ENCODE data around the gene CLDN16. TPM values are rescaled to one million over a fixed set of nuclear protein-coding genes. Genes with fewer than 3 reads are reported as not detected.

CLDN16 gene
- total RNA-seq, 1 donor from 2014 or later, result 0.74 TPM

DNA sequence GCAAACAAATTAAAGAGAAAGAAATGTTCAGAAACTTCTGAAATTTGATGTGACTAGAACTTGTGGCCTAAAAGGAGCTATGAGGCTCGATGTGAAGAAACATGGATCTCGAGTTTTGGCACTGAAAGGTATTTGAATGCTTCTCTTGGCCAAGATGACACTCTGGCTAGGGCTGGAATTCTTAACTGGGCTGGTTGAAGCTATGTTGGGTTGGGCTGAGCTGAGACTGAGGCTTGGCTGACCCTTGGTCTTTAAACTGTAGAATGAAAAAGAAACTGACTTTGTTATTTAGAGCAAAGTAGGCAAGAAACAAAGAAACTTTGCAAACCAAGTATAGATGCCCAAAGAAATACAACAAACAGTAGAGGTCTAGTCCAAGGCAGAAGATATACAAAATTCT, 28.1 kb upstream of the CLDN16 start:
- intact Hi-C loops (cut with DNase I), result no loop called here
- H3K36me3 ChIP-seq, result no peaks in the 10 kb centered on the region
- no peaks in the 10 kb centered on the region for H3K27me3 ChIP-seq (ENCODE audit: low read depth)
- H3K4me3 ChIP-seq, result no peak overlapping the region
- H3K9me3 ChIP-seq, result no peaks in the 10 kb centered on the region
- H3K27ac ChIP-seq, result no peak overlapping the region
- TF ChIP-seq, protein P1, sequence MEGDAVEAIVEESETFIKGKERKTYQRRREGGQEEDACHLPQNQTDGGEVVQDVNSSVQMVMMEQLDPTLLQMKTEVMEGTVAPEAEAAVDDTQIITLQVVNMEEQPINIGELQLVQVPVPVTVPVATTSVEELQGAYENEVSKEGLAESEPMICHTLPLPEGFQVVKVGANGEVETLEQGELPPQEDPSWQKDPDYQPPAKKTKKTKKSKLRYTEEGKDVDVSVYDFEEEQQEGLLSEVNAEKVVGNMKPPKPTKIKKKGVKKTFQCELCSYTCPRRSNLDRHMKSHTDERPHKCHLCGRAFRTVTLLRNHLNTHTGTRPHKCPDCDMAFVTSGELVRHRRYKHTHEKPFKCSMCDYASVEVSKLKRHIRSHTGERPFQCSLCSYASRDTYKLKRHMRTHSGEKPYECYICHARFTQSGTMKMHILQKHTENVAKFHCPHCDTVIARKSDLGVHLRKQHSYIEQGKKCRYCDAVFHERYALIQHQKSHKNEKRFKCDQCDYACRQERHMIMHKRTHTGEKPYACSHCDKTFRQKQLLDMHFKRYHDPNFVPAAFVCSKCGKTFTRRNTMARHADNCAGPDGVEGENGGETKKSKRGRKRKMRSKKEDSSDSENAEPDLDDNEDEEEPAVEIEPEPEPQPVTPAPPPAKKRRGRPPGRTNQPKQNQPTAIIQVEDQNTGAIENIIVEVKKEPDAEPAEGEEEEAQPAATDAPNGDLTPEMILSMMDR (IDR thresholded peaks at IDR 0.05), result no peak
- H3K4me1 ChIP-seq, result no peaks in the 10 kb centered on the region
- ATAC-seq, result no peak
- DNase-seq, result no peak

DNA sequence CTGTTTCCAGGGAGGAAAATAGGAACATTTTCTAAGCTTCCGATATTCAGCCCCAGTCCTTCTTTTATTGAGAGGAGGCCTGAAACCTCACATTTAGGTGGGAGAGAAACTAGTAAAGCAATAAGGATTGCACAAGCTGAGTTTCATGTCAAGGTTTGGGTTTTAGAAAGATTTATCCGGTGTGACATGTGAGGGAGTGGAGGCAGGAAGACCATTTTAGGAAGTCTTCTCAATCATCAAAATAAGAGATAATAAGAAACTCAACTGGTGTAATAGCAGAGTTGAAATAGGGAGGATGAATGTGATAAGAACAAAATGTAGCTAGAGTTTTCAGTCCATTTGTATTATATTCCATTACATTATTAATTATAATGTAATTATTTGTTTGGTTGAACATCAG, 27.7 kb upstream of the CLDN16 start:
- no peak for DNase-seq
- ATAC-seq, result no peak

DNA sequence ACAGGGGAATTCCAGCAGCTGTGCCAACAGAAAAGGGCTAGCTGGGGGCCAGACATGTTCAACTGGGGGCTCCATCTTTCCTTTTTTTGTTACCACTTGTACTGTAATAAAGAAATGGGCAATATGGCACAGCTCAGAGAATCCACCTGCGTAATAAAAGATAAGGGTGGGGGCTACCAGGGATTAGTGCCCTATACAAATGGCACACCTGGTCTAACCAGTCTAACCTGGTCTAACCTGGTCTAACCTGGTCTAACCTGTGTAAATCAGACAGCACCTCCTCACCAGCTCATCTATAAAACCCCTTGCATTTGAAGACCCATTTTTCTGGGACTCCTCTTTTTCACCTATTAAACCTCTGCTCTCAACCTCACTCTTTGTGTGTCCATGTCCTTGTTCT, 26.2 kb upstream of the CLDN16 start:
- TF ChIP-seq, protein P1 (IDR thresholded peaks at IDR 0.05), result no peak
- DNase-seq (no peak), ATAC-seq (no peak)
- H3K36me3 ChIP-seq, result no peaks in the 10 kb centered on the region
- H3K9me3 ChIP-seq, result no peaks in the 10 kb centered on the region
- H3K4me3 ChIP-seq, result no peak overlapping the region
- intact Hi-C loops (cut with DNase I), result no loop called here
- no peaks in the 10 kb centered on the region for H3K27me3 ChIP-seq (ENCODE audit: low read depth)
- H3K27ac ChIP-seq, result no peak overlapping the region
- H3K4me1 ChIP-seq, result no peaks in the 10 kb centered on the region

More for the DNA sequence above, 27.7 kb upstream of the CLDN16 start:
- no peaks in the 10 kb centered on the region for H3K4me1 ChIP-seq
- intact Hi-C loops (cut with DNase I), result no loop called here
- H3K4me3 ChIP-seq, result no peak overlapping the region
- no peak overlapping the region for H3K27ac ChIP-seq
- TF ChIP-seq, protein P1 (IDR thresholded peaks at IDR 0.05), result no peak
- H3K27me3 ChIP-seq (ENCODE audit: low read depth), result no peaks in the 10 kb centered on the region
- no peaks in the 10 kb centered on the region for H3K36me3 ChIP-seq
- no peaks in the 10 kb centered on the region for H3K9me3 ChIP-seq

DNA sequence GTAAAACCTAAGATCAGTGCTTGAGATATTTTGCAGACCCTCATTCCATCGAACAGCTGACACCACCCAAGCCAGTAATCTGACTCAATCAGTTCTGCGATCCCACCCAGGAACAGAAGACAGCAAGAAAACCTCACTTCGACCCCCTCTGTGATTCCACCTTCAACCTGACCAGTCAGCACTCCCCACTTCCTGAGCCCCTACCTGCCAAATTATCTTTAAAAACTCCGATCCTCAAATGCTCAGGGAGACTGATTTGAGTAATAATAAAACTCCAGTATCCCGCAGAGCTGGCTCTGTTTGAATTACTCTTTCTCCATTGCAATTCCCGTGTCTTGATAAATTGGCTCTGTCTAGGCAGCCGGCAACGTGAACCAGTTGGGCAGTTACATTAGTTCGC, 25.7 kb upstream of the CLDN16 start:
- TF ChIP-seq, protein P1 (IDR thresholded peaks at IDR 0.05), result no peak
- Histone ChIP-seq H3K36me3 (no peaks in the 10 kb centered on the region), H3K27ac (no peak overlapping the region), H3K4me1 (no peaks in the 10 kb centered on the region), H3K27me3 (ENCODE audit: low read depth) (no peaks in the 10 kb centered on the region), H3K4me3 (no peak overlapping the region), H3K9me3 (no peaks in the 10 kb centered on the region)
- no peak for ATAC-seq
- no peak for DNase-seq
- intact Hi-C loops (cut with DNase I), result no loop called here

DNA sequence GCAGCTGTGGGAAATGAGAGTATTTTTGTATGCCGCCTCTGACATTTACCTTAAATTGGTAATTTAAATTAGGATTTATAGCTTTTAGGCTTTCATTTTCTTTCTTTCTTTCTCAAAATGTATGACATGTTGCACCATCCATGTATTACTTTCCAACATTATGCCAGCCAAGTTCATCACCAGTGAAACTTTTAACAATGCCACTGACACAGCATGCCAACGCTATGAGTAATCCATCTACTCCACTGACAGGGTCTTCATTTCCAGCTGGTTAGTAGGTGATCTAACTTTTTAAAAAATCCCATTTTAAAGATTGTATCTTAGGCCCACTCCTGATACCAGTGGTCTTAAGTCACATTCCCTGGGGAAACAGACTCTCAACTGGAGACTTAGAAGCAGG, 21.8 kb upstream of the CLDN16 start:
- Histone ChIP-seq H3K27ac (no peak overlapping the region), H3K4me3 (no peak overlapping the region), H3K36me3 (no peaks in the 10 kb centered on the region), H3K9me3 (no peaks in the 10 kb centered on the region), H3K27me3 (ENCODE audit: low read depth) (no peaks in the 10 kb centered on the region), H3K4me1 (no peaks in the 10 kb centered on the region)
- intact Hi-C loops (cut with DNase I), result no loop called here
- DNase-seq (no peak), ATAC-seq (no peak)
- TF ChIP-seq, protein P1 (IDR thresholded peaks at IDR 0.05), result no peak

DNA sequence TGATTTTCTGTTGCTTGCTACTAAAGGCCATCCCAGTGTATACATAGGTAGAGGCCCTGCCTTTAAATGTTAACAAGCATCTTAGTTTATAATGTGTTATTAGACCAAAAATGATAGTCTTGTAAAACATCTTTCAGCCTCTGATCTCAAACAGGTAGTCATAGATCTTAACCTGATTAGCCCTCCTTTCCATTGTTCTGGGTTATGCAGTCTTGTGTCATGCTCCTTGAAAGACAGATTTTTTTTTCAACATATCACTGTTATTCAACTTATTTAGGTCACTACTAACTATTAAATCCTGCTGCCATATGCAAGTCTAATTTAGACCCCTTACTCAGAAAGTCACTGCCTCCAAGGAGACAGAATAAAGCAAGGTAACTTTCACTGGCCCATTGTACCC, 19.1 kb upstream of the CLDN16 start:
- H3K27me3 ChIP-seq (ENCODE audit: low read depth), result no peaks in the 10 kb centered on the region
- no peak overlapping the region for H3K4me3 ChIP-seq
- no peak for DNase-seq
- no peak for ATAC-seq
- no peaks in the 10 kb centered on the region for H3K36me3 ChIP-seq
- no peak overlapping the region for H3K27ac ChIP-seq
- H3K9me3 ChIP-seq, result no peaks in the 10 kb centered on the region
- intact Hi-C loops (cut with DNase I), result no loop called here
- TF ChIP-seq, protein P1 (IDR thresholded peaks at IDR 0.05), result no peak
- H3K4me1 ChIP-seq, result no peaks in the 10 kb centered on the region

All from lower lobe of right lung (tissue), 2 donors.